Measurements from ENCODE around the gene C14orf39. TPM values are rescaled to one million over a fixed set of nuclear protein-coding genes. Genes with fewer than 3 reads are reported as not detected.

C14orf39 gene
- total RNA-seq, 1 donor from 2014 or later: not detected

- Mint-ChIP-seq H3K27me3 (peaks cover 63% of the 10 kb centered on the region), H3K4me1 (peaks cover 11% of the 10 kb centered on the region), H3K27ac (no peak overlapping the region), H3K9me3 (no peaks in the 10 kb centered on the region), H3K36me3 (ENCODE audit: low read depth) (no peaks in the 10 kb centered on the region), H3K4me3 (no peak overlapping the region)
- TF ChIP-seq CTCF (IDR thresholded peaks at IDR 0.05): no peak
- ATAC-seq (ENCODE audit: low read depth) (no peak), DNase-seq (no peak)
- ChIA-PET CTCF (no interaction called here), POLR2A (no interaction called here)
- intact Hi-C loops (cut with micrococcal nuclease): no loop called here
These were observed 23.8 kb upstream of the C14orf39 start for GRCh38 chr14:60509438-60510253.

GRCh38 chr14:60508707-60509437, 23.0 kb upstream of the C14orf39 start, which contains the start of gene SIX6:
SIX6 (plus strand) TSS chr14:60509146; CDS start chr14:60509399, 253 bp downstream.
- POLR2A ChIA-PET: no interaction called here
- ATAC-seq (ENCODE audit: low read depth) (no peak), DNase-seq (no peak)
- Mint-ChIP-seq H3K36me3 (ENCODE audit: low read depth) (no peaks in the 10 kb centered on the region), H3K4me1 (peaks cover 5% of the 10 kb centered on the region), H3K9me3 (no peaks in the 10 kb centered on the region), H3K27ac (no peak within 1 kb of the TSS), H3K27me3 (peaks cover 62% of the 10 kb centered on the region), H3K4me3 (no peak within 1 kb of the TSS)
- intact Hi-C loops (cut with micrococcal nuclease): no loop called here
- CTCF ChIA-PET: no interaction called here
- TF ChIP-seq CTCF (IDR thresholded peaks at IDR 0.05): no peak

- H3K4me3 Mint-ChIP-seq: no peak overlapping the region
- CTCF ChIA-PET: no interaction called here
These were observed 22.5 kb upstream of the C14orf39 start for GRCh38 chr14:60508363-60508706.

DNA sequence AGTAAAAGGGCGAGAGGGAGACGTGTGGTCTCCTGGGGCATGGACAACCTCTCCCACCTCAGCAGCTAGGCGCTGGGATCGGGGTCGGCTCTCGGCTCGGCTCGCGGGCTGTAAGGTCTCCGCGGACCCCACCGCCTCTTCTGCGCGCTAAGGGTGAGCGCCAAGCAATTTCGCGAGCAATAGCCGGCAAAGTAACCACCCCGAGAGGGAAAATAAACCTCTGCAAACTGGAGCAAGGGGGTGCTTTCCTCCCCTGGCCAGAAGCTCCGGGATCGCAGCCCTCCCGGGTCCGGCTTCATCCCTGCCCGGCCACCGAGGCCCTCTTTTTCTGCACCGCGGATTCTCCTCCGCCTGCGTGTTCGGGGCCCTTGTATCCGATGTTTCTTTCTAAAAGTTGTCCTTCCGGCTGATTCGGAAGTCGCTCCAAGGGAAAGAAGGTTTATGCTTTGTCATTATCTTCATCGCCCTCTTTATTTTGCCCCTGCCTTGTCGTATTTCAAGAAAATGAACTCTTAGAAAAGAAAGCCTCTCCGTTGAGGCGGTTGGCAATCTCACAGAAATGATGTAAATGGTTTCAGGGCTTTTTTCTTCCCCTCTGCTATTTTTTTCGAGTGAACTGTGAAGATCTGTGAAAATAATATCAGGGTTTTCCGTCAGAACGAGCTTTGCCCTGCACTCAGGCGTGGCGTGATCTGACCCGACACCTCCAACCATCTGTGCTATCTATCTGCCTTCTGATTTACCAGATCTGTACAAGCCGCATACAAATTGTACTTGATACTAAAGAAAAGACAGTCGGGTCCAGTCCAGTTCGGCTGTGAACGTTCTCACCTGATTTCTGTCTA, 21.3 kb upstream of the C14orf39 start:
- no peak for ATAC-seq (ENCODE audit: low read depth)
- H3K27ac Mint-ChIP-seq: no peak overlapping the region
- no peak for TF ChIP-seq CTCF (IDR thresholded peaks at IDR 0.05)
- no peaks in the 10 kb centered on the region for H3K36me3 Mint-ChIP-seq (ENCODE audit: low read depth)
- H3K9me3 Mint-ChIP-seq: no peaks in the 10 kb centered on the region
- no peak overlapping the region for H3K4me3 Mint-ChIP-seq
- intact Hi-C loops (cut with micrococcal nuclease): no loop called here
- H3K4me1 Mint-ChIP-seq: peaks cover 5% of the 10 kb centered on the region
- peaks cover 60% of the 10 kb centered on the region for H3K27me3 Mint-ChIP-seq
- ChIA-PET POLR2A (no interaction called here), CTCF (no interaction called here)
- no peak for DNase-seq

More at GRCh38 chr14:60508363-60508706, 22.5 kb upstream of the C14orf39 start:
- Mint-ChIP-seq H3K4me1 (peaks cover 5% of the 10 kb centered on the region), H3K27me3 (peaks cover 65% of the 10 kb centered on the region), H3K36me3 (ENCODE audit: low read depth) (no peaks in the 10 kb centered on the region), H3K27ac (no peak overlapping the region), H3K9me3 (no peaks in the 10 kb centered on the region)
- intact Hi-C loops (cut with micrococcal nuclease): no loop called here
- TF ChIP-seq CTCF (IDR thresholded peaks at IDR 0.05): no peak
- POLR2A ChIA-PET: no interaction called here
- ATAC-seq (ENCODE audit: low read depth) (no peak), DNase-seq (no peak)

Data from activated B cell treated with CpG ODN at 0.5 μM for 24 hours (primary cell).